Aorta (tissue), 5 donors: Measurements from ENCODE around the gene JSRP1. TPM values are rescaled to one million over a fixed set of nuclear protein-coding genes. Genes with fewer than 3 reads are reported as not detected.

Experiments used
- ATAC-seq: fragments of 200-7000 bp; cut with Tn5 transposase; one replicate; pipeline ENCODE4 v1.9.1; 2022; ENCODE audit warnings: moderate library complexity; ENCODE audit not compliant: low FRiP score
- DNase-seq, 2 donors: peaks; one replicate each; pipeline ENCODE4 v3.0.0-alpha.2; 2020
- H3K27ac ChIP-seq, 2 donors: one replicate each; pipeline ENCODE4 v1.5.1; 2013; ENCODE audit warnings: low read length in 2 of 2, mild to moderate bottlenecking in 2 of 2, moderate library complexity in 2 of 2, control low read depth in 1 of 2, inconsistent platforms in 1 of 2, low read depth in 1 of 2
- H3K27me3 ChIP-seq, 2 donors: one replicate each; pipeline ENCODE4 v1.6.1; 2013; ENCODE audit warnings: control low read depth in 1 of 2, low read length in 1 of 2, mild to moderate bottlenecking in 1 of 2, moderate library complexity in 1 of 2; ENCODE audit not compliant: insufficient read depth in 2 of 2, control insufficient read depth in 1 of 2
- H3K36me3 ChIP-seq, 2 donors: one replicate each; pipeline ENCODE4 v1.6.1; 2013; ENCODE audit warnings: control low read depth in 1 of 2, low read length in 1 of 2, mild to moderate bottlenecking in 1 of 2; ENCODE audit not compliant: insufficient read depth in 2 of 2, control insufficient read depth in 1 of 2
- H3K4me1 ChIP-seq, 2 donors: one replicate each; pipeline ENCODE4 v1.6.1; 2013; ENCODE audit warnings: low read length in 2 of 2, control low read depth in 1 of 2, mild to moderate bottlenecking in 1 of 2, moderate library complexity in 1 of 2; ENCODE audit not compliant: insufficient read depth in 2 of 2, control insufficient read depth in 1 of 2
- H3K4me3 ChIP-seq, 2 donors: one replicate each; pipeline ENCODE4 v1.5.1; 2013; ENCODE audit warnings: low read length in 2 of 2, control low read depth in 1 of 2, mild to moderate bottlenecking in 1 of 2
- H3K9me3 ChIP-seq: one replicate; pipeline ENCODE4 v1.6.1; 2013; ENCODE audit warnings: mild to moderate bottlenecking, low read length; ENCODE audit not compliant: control insufficient read depth
- WGBS, 2 donors: extraction: QIAGEN DNeasy Blood & Tissue Kit; methylation state at CpG; one replicate each; pipeline ENCODE4 v1.1.7; 2013; 5-methylcytosine and 5-hydroxymethylcytosine counted together
- intact Hi-C, 2 donors: fragments of 100-400 bp; cut with DNase I; formaldehyde crosslinking; loops; one replicate each; pipeline versions ENCODE4 v1.14.2 to v1.15.0; 2022
- polyA plus RNA-seq, 2 donors: library from polyadenylated mRNA; stranded (reverse); fragments of 200-250 nt; gene quantifications; one replicate each; pipeline ENCODE4 v1.2.3, GENCODE V29; 2013
- total RNA-seq, 2 donors: library from RNA; stranded (reverse); fragmentation: NEBNext Ultra II Directional; extraction: Animal tissue kit (Norgen Biotek cat#: 25700); gene quantifications; one replicate each; pipeline ENCODE4 v1.2.1, GENCODE V29; 2021
- donor health status: healthy with polysubstance abuse.
- donor health status: Bipolar disorder and iron deficiency.
- donor health status: DM: no; HTN: no; CAD: no.
- donor health status: DM: no; HTN: no; CAD: no.
- donor health status: DM: yes; HTN: yes; CAD: no.

JSRP1 gene
- total and polyA plus RNA-seq, 4 donors: 0.38 to 0.42 TPM; not detected in 2

DNA sequence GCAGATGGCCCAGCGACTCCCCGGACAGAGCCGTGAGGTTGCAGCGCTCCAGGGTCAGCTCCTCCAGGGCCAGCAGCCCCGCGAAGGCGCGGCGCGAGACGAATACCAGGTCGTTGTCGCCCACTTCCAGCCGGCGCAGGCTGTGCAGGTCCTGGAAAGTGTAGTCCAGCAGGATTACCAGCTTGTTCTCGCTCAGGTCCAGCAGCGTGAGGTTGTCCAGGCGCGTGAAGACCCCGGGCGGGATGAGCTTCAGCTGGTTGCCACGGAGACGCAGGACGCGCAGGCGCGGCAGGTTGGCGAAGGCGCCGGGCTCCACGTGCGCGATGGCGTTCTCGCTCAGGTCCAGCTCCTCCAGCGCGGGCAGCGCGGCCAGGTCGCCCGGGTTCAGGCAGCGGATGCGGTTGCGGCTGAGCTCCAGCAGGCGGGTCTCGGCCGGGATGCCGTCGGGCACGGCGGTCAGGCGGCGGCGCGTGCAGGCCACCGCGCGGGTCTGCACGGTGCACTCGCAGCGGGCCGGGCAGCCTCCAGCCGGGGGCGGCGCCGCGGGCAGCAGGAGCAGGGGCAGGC lies 35.1 kb upstream of the JSRP1 start:
- Histone ChIP-seq H3K9me3 (no peaks in the 10 kb centered on the region), H3K27me3 (no peaks in the 10 kb centered on the region)
- WGBS, 2 donors: 4 to 5% methylated on average over 62 to 67 of the region's 67 CpGs

DNA sequence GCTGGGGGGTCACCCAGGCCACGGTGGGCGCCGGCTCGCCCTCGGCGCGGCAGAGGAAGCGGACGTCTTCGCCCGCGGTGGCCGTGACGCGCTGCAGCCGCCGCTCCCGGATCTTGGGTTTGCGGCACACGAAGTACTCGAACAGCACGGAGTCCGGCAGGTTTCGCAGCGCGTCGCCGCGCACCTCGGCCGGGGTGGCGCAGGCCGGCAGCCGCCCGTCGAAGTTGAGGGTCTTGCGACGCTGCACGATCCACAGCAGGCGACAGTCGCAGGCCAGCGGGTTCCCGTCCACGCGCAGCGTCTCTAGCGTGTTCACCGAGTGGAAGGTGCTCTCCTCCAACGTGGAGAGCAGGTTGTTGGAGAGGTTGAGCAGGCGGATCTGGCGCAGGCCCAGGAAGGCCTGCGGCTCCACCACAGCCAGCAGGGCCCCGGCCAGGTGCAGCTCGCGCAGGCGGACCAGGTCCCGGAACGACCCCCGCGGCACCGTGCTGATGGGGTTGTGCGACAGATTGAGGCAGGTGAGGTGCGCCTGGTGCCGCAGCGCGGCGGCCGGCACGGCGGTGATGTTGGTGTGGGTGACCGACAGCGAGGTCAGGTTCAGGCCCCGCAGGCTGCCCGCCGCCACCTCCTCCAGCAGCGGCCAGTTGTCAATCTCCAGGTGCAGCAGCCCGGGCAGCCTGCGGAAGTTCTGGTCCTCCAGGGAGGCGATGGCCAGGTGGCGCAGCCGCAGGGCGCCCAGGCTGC lies 34.4 kb upstream of the JSRP1 start:
- no peak overlapping the region for H3K4me3 ChIP-seq
- no peak overlapping the region for H3K27ac ChIP-seq
- H3K4me1 ChIP-seq: no peaks in the 10 kb centered on the region
- no peak for ATAC-seq
- DNase-seq: peak in 1 of 2 donors; percentile 42
- no peaks in the 10 kb centered on the region for H3K36me3 ChIP-seq
- no peaks in the 10 kb centered on the region for H3K9me3 ChIP-seq
- 3 to 4% methylated on average over 82 of the region's 82 CpGs for WGBS, 2 donors
- intact Hi-C loops: no loop called here
- H3K27me3 ChIP-seq: no peaks in the 10 kb centered on the region

More for the DNA sequence above, 35.1 kb upstream of the JSRP1 start:
- no peak for ATAC-seq
- no peak overlapping the region for H3K4me3 ChIP-seq
- peak; percentile 45 to 78 for DNase-seq
- H3K36me3 ChIP-seq: no peaks in the 10 kb centered on the region
- no peak overlapping the region for H3K27ac ChIP-seq
- no peaks in the 10 kb centered on the region for H3K4me1 ChIP-seq
- intact Hi-C loops: no loop called here

DNA sequence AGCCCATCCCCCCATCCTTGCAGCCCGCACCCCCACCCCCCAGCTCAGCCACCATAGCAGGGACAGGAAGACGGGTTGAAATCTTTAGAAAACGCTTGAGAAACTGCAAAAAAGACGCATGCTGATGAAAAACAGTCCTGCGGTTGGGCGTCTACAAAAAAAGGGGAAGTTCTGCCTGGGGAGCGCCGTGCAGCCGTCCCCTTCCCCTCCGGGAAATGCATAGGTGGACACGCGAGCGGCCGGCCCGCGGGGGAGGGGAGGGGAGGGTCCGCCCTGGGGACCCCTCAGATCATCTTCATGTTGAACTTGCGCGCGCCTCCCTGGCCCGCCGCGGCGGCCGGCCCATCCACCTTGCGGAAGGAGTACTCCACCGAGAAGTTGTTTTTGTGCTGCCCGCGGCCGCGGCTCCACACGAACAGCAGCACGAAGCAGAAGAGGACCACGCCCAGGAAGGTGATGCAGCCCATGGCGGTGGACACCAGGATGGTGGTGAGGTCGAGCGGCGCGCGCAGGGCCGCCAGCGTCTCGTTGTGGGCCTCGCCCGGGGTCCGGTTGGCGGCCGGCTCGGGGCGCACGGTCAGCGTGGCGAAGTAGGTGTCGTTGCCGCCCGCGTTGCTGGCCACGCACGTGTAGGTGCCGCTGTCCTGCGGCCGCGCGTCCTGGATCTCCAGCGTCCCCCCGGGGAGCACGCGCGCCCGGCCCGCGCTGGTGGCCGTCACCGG lies 33.7 kb upstream of the JSRP1 start:
- WGBS, 2 donors: 1 to 2% methylated on average over 65 to 74 of the region's 74 CpGs
- Histone ChIP-seq H3K27me3 (no peaks in the 10 kb centered on the region), H3K9me3 (no peaks in the 10 kb centered on the region), H3K36me3 (no peaks in the 10 kb centered on the region), H3K4me1 (no peaks in the 10 kb centered on the region), H3K27ac (no peak overlapping the region), H3K4me3 (no peak overlapping the region)
- intact Hi-C loops: no loop called here
- DNase-seq (peak; percentile 77 to 81), ATAC-seq (no peak)

DNA sequence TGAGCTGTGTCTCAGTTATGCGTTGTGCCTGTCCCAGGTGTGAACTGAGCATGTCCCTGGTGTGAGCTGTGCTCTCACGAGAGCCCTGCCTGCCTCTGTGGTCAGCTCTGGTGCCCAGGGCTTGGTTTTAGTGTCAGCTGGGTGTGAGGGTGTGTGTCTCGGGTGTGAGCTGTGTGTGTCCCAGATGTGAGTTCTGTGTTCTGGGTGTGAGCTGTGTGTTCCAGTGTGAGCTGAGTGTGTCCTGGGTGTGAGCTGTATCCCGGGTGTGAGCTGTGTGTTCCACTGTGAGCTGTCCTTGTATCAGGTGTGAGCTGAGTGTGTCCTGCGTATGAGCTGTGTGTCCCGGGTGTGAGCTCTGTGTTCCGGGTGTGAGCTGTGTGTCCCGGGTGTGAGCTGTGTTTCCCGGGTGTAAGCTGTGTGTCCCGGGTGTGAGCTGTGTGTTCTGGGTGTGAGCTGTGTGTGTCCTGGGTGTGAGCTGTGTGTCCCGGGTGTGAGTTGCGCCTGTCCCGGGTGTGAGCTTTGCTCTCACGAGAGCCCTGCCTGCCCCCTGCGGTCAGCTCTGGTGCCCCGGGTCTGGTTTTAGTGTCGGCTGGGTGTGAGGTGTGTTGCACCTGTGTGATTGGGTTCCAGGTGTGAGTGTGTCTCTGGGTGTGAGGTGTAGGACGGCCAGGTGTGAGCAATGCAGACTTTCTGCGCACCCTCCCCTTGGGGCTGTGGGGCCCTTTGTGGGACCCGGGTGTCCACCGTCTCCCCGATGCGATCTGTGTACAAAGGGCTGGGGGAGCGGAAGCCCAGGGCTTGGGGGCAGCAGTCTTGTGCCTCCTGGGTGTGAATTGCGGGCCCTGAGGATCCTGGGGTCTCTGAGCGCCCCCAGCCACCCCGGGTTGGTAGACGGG lies 32.8 kb upstream of the JSRP1 start:
- no peaks in the 10 kb centered on the region for H3K4me1 ChIP-seq
- H3K27me3 ChIP-seq: no peaks in the 10 kb centered on the region
- 61 to 62% methylated on average over 28 of the region's 28 CpGs for WGBS, 2 donors
- H3K36me3 ChIP-seq: no peaks in the 10 kb centered on the region
- no peaks in the 10 kb centered on the region for H3K9me3 ChIP-seq
- DNase-seq: no peak
- H3K27ac ChIP-seq: no peak overlapping the region
- intact Hi-C loops: no loop called here
- no peak for ATAC-seq
- no peak overlapping the region for H3K4me3 ChIP-seq

DNA sequence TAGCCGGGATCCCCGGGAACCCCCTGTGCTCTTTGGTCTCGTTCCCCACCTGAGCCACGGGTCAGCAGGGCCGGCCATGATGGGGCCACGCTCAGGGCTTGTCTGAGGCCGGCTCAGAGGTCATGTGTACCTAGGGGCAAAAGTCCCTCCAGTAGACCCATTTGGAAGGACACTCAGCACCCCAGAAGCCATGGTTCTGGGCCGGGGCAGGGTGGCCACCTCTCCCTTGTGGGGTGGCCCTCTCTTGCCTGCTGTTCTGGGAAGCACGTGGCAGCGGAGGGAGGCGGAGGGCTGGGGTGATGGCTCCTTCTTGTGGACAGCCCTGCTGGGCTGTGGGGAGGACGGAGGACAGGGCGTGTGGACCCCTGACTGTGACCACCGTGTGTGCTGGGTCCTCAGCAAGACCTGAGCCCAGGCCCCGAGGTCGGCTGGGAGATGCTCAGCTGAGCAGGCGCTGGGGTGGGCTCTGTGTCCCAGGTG lies 32.2 kb upstream of the JSRP1 start:
- WGBS, 2 donors: 91% methylated on average over 17 of the region's 17 CpGs
- H3K27ac ChIP-seq: no peak overlapping the region
- ATAC-seq (no peak), DNase-seq (peak in 1 of 2 donors; percentile 76)
- no peaks in the 10 kb centered on the region for H3K4me1 ChIP-seq
- no peaks in the 10 kb centered on the region for H3K9me3 ChIP-seq
- no peaks in the 10 kb centered on the region for H3K27me3 ChIP-seq
- no peaks in the 10 kb centered on the region for H3K36me3 ChIP-seq
- intact Hi-C loops: no loop called here
- H3K4me3 ChIP-seq: no peak overlapping the region

DNA sequence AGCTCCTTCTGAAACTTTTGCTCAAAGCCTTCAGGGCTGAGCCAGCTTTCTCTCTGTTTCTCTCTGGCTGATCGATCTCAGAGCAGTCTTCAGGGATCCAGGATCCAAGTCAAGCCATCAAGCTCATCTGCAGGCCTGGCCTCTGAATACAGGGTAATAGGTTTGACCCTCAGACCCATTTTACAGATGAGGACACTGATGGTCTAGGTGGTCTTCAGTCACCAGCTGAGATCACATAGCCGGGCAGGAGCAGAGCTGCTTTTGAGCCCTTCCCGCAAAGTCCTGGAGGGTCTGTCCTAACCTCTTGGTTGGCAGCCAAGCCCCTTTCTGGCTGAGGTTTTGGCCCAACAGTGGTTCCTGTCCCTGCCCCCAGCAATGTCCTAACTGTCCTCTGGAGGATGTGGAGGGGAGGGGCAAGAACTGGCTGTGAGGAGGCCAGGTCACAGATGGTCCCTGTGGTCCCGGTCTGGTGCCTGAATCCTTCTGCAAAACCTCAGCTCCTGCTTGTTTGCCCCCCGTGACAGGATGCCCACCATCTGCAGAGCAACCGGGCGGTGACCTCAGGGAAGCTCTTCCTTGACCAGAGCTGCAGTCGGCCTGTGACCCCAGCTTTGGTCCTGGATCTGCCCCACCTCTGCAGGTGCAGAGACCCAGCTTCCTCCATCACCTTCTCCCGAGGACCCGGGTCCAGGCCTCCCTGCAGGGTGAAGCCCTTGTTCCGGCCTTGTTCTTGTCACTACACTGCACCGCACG lies 31.5 kb upstream of the JSRP1 start:
- H3K4me1 ChIP-seq: no peaks in the 10 kb centered on the region
- no peaks in the 10 kb centered on the region for H3K9me3 ChIP-seq
- H3K4me3 ChIP-seq: no peak overlapping the region
- no peaks in the 10 kb centered on the region for H3K36me3 ChIP-seq
- ATAC-seq (no peak), DNase-seq (no peak)
- intact Hi-C loops: no loop called here
- WGBS, 2 donors: 86 to 89% methylated on average over 13 of the region's 13 CpGs
- no peak overlapping the region for H3K27ac ChIP-seq
- H3K27me3 ChIP-seq: no peaks in the 10 kb centered on the region

DNA sequence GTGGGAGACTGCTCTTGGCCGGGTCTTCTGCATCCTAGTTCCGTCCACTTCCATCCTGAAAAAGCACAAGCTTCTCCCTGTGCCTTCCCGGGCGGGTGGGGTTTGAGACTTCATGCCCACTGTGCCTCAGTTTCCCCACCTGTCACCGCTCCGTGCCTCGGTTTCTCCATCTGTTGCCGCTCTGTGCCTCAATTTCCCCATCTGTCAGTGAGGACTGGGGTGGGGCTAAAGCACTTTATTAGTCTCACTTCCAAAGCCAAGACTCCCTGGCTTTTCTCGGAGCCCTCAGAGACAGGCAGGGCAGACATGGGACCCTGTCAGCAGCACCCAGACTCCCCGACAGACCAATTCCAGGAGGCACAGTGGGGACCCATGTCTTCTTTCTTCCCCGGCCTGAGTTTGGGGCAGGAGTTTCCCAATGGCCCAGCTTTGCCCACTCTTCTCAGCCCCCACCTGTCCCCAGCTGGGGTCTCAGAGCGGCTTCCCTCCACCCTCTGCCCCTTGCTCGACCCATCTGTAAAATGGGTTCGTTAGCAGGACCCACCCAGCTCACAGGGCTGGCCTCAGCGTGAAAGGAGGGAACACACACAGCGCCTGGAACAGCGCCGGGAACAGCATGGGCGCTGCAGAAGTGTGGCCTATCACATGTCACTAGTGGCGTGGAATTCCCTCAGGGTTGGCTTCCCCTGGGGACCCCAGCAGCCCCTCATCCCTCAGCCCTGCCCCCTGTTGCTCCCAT lies 30.4 kb upstream of the JSRP1 start:
- Histone ChIP-seq H3K4me3 (no peak overlapping the region), H3K9me3 (no peaks in the 10 kb centered on the region), H3K36me3 (no peaks in the 10 kb centered on the region), H3K4me1 (no peaks in the 10 kb centered on the region), H3K27ac (no peak overlapping the region), H3K27me3 (no peaks in the 10 kb centered on the region)
- ATAC-seq (no peak), DNase-seq (no peak)
- intact Hi-C loops: no loop called here
- 85 to 87% methylated on average over 20 of the region's 20 CpGs for WGBS, 2 donors
